ENCODE measurements around the gene TLX1.

DNA sequence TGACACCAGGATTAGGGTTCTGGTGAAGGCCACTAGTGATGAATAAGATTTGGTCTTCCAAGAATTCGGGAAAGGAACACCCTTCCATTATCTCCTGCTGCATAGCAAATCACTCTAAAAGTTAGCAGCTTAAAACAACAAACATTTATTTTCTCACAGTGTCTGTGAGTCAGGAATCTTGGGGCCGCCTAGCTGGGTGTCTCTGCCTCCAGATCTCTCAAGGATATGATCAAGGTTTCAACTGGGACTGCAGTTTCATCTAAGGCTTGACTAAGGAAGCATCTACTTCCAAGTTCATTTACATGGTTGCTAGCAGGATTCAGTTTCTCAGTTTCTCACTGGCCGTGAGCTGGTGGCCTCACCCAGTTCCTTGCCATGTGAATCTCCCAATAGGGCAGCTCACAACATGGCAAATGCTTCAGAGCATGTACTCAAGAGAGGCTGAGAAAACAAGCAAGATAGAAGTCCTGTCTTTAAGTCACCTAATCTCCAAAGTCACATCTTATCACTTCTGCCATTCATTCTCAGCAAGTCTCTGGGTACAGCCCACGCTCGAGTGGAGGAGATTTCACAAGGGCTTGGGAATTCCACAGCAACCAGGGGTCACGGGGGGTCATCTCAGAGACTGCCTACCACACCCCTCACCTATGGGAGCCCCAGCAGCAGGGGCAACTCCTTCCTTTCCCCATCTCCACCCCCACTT is 26.8 kb downstream of the TLX1 start:
- TF ChIP-seq CREB1 (IDR thresholded peaks at IDR 0.05; ENCODE audit: low read depth) (no peak), RAD21 (IDR thresholded peaks at IDR 0.05; ENCODE audit: low read depth) (no peak), EP300 (IDR thresholded peaks at IDR 0.05; ENCODE audit: borderline replicate concordance) (no peak)

Measured in Ishikawa (cell line).